Smooth muscle cell of the brain vasculature (primary cell): ENCODE data around the gene TM9SF3.
A peak's percentile ranks its signal among the peaks of the same experiment; 100 is the strongest.

ENCODE experiments used
- DNase-seq: peaks from one replicate; pipeline ENCODE4 v3.0.0-alpha.2; 2012; ENCODE audit warnings: low read depth, low spot score

The TM9SF3 gene

GRCh38 chr10:96511044-96511945 is 75.5 kb downstream of the TM9SF3 start:
- DNase-seq, result no peak

- DNase-seq, result peak; percentile 62
Observed at GRCh38 chr10:96509017-96509641, 77.7 kb downstream of the TM9SF3 start.

GRCh38 chr10:96507044-96507443 is 79.8 kb downstream of the TM9SF3 start:
- no peak for DNase-seq

GRCh38 chr10:96505150-96506136 is 81.4 kb downstream of the TM9SF3 start:
- DNase-seq, result no peak

GRCh38 chr10:96502561-96503282 is 84.1 kb downstream of the TM9SF3 start:
- DNase-seq, result no peak

GRCh38 chr10:96501985-96502384 is 84.8 kb downstream of the TM9SF3 start:
- no peak for DNase-seq

- no peak for DNase-seq
Observed at GRCh38 chr10:96500519-96500918, 86.3 kb downstream of the TM9SF3 start.

GRCh38 chr10:96500050-96500449 is 86.8 kb downstream of the TM9SF3 start:
- DNase-seq, result no peak

GRCh38 chr10:96497391-96497790 is 89.4 kb downstream of the TM9SF3 start:
- DNase-seq, result no peak

- peak; percentile 6 for DNase-seq
Observed at GRCh38 chr10:96496281-96496925, 90.4 kb downstream of the TM9SF3 start.

- DNase-seq, result no peak
Observed at GRCh38 chr10:96495544-96495943, 91.3 kb downstream of the TM9SF3 start.

- no peak for DNase-seq
Observed at GRCh38 chr10:96494694-96495093, 92.1 kb downstream of the TM9SF3 start.

- DNase-seq, result no peak
Observed at GRCh38 chr10:96493871-96494525, 92.8 kb downstream of the TM9SF3 start.

GRCh38 chr10:96493254-96493653 is 93.6 kb downstream of the TM9SF3 start:
- no peak for DNase-seq

- DNase-seq, result no peak
Observed at GRCh38 chr10:96491303-96491702, 95.5 kb downstream of the TM9SF3 start.

- DNase-seq, result peak; percentile 50
Observed at GRCh38 chr10:96488161-96488935, 98.5 kb downstream of the TM9SF3 start.

- DNase-seq, result no peak
Observed at GRCh38 chr10:96482815-96483588, 103.8 kb downstream of the TM9SF3 start.

GRCh38 chr10:96478355-96478754 is 108.5 kb downstream of the TM9SF3 start:
- no peak for DNase-seq

- no peak for DNase-seq
Observed at GRCh38 chr10:96473866-96474265, 112.9 kb downstream of the TM9SF3 start.
